AG09309 (cell line): Measurements from ENCODE around the gene MKLN1.
A peak's percentile ranks its signal among the peaks of the same experiment; 100 is the strongest.

ENCODE experiments used
- DNase-seq: peaks from one replicate; pipeline ENCODE4 v3.0.0-alpha.2; 2010; ENCODE audit warnings: low read depth
- H3K4me3 ChIP-seq: 2 replicates; pipeline ENCODE4 v1.5.1; 2011; ENCODE audit warnings: mild to moderate bottlenecking, low read depth, low read length, moderate library complexity; ENCODE audit not compliant: control insufficient read depth
- TF ChIP-seq, protein P1 (sequence below): IDR thresholded peaks from 2 replicates; pipeline ENCODE4 v1.5.1; 2011; ENCODE audit warnings: mild to moderate bottlenecking, low read depth, low read length, inconsistent platforms; ENCODE audit not compliant: insufficient read depth, control insufficient read depth; ENCODE audit errors: missing control alignments

MKLN1 gene

DNA sequence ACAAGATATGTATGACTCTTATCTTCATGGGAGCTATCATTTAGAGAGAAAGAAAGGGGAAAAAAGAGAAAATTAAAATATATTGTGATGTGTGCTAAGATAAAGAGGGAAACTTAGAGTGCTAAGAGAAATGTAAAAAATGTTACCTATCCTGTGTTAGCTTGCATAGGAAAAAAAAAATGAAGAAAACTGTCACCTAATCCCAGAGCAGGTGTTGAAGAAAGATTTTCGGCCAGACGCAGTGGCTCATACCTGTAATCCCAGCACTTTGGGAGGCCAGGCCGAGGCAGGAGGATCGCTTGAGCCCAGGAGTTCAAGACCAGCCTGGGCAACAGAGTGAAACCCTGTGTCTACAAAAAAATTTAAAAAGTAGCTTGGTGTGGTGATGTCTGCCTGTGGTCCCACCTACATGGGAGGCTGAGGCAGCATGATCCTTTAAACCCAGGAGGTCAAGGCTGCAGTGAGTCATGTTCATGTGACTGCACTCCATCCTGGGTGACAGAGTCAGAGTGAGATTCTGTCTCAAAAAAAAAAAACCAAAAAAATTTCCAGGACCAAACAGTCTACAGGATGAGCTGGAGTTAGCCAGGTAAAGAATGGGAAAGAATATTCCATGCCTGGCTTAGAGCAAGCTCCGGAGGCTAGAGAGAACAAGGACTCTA lies 2.4 kb upstream of the MKLN1 start:
- H3K4me3 ChIP-seq, result no peak overlapping the region
- DNase-seq, result no peak
- TF ChIP-seq, protein P1, sequence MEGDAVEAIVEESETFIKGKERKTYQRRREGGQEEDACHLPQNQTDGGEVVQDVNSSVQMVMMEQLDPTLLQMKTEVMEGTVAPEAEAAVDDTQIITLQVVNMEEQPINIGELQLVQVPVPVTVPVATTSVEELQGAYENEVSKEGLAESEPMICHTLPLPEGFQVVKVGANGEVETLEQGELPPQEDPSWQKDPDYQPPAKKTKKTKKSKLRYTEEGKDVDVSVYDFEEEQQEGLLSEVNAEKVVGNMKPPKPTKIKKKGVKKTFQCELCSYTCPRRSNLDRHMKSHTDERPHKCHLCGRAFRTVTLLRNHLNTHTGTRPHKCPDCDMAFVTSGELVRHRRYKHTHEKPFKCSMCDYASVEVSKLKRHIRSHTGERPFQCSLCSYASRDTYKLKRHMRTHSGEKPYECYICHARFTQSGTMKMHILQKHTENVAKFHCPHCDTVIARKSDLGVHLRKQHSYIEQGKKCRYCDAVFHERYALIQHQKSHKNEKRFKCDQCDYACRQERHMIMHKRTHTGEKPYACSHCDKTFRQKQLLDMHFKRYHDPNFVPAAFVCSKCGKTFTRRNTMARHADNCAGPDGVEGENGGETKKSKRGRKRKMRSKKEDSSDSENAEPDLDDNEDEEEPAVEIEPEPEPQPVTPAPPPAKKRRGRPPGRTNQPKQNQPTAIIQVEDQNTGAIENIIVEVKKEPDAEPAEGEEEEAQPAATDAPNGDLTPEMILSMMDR, result no peak

- no peak for DNase-seq
- TF ChIP-seq, protein P1, result no peak
- H3K4me3 ChIP-seq, result no peak overlapping the region; the same call in 1 of the 2 replicates
Measured at GRCh38 chr7:131326576-131326975, 1.1 kb upstream of the MKLN1 start.

- H3K4me3 ChIP-seq, result peak overlapping the region; percentile 98
- DNase-seq, result peak; percentile 43
Measured at GRCh38 chr7:131327049-131327625, 539 bp upstream of the MKLN1 start.

GRCh38 chr7:131328377-131329175 lies 900 bp downstream of the MKLN1 start:
- TF ChIP-seq, protein P1, result no peak
- DNase-seq, result no peak
- peak overlapping the region; percentile 98 for H3K4me3 ChIP-seq

More at GRCh38 chr7:131327049-131327625, 539 bp upstream of the MKLN1 start:
- TF ChIP-seq, protein P1, result no peak

DNA sequence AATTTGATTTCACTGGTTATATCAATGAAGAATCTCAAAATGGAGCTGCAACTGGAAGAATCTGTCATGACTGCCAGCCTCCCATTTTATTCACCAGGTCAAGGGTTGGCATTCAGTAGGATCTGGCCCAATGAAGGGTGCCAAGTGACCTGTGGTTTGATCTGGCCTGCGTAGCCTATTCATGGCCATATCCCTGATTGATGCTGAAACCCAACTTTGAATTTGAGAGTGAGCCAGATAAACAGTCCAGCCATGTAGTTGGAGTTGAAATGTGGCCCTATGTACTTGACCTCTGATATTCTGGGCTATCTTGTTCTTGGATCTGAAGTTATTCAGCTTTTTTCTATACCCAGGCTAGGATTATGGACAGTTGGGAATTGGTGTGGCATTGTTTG lies 1.5 kb downstream of the MKLN1 start:
- TF ChIP-seq, protein P1, result no peak
- DNase-seq, result no peak
- H3K4me3 ChIP-seq, result peak overlapping the region; percentile 98

DNA sequence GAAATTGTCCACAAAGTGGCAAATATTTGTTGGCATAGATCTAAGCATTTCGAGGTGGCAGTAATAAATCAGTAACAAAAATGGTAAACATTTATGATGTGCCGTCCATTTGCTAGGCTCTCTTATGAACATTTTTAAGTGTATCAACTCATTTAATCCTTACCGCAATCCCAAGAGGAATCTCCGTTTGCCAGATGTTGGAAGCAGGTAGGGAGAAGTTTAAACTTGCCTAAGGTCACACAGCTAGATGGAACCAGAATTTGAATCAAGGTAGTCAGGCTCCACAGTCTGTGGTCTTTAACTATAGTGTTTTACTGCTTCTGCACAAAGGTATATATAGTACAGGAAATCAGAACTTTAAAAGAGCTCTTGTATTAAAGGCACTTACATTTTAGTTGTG lies 2.6 kb downstream of the MKLN1 start:
- TF ChIP-seq, protein P1, result no peak
- no peak for DNase-seq
- H3K4me3 ChIP-seq, result no peak overlapping the region
